HepG2 (cell line): ENCODE measurements around the gene BZW1. TPM values are rescaled to one million over a fixed set of nuclear protein-coding genes. Genes with fewer than 3 reads are reported as not detected.

ENCODE experiments used
- BCL3 ChIP-seq: sonication (generic); formaldehyde crosslinking; IDR thresholded peaks from 2 replicates; pipeline ENCODE4 v1.5.1; 2020; ENCODE audit warnings: mild to moderate bottlenecking, missing genetic modification reagents, moderate library complexity
- BRF2 ChIP-seq: sonication (generic); formaldehyde crosslinking; IDR thresholded peaks from 2 replicates; pipeline ENCODE4 v1.8.1; 2022; ENCODE audit warnings: mild to moderate bottlenecking, missing genetic modification reagents
- ELF4 ChIP-seq: sonication (generic); formaldehyde crosslinking; IDR thresholded peaks from 2 replicates; pipeline ENCODE4 v1.5.0; 2020; ENCODE audit warnings: missing genetic modification reagents, mild to moderate bottlenecking, moderate library complexity, borderline replicate concordance
- JUNB ChIP-seq: sonication (generic); formaldehyde crosslinking; IDR thresholded peaks from 2 replicates; pipeline ENCODE4 v1.8.0; 2022; ENCODE audit warnings: missing genetic modification reagents, mild to moderate bottlenecking, borderline replicate concordance
- KDM5A ChIP-seq: fragments of 200-600 bp; sonication (generic); IDR thresholded peaks from 2 replicates; pipeline ENCODE4 v1.7.0; 2018; ENCODE audit warnings: antibody characterized with exemption, mild to moderate bottlenecking, low read length, borderline replicate concordance
- MEIS1 ChIP-seq: sonication (generic); formaldehyde crosslinking; IDR thresholded peaks from 2 replicates; pipeline ENCODE4 v1.9.0; 2021; ENCODE audit warnings: mild to moderate bottlenecking, missing genetic modification reagents, moderate library complexity, borderline replicate concordance
- MIXL1 ChIP-seq: IDR thresholded peaks from 2 replicates; pipeline ENCODE4 v1.6.1; 2016
- NFIC ChIP-seq: IDR thresholded peaks from 2 replicates; pipeline ENCODE4 v1.6.1; 2012; ENCODE audit warnings: mild to moderate bottlenecking, low read length, inconsistent platforms
- NONO ChIP-seq, 2 experiments: fragments of 450-650 bp in 1 of 2; sonication (generic) in 1 of 2; formaldehyde crosslinking in 1 of 2; IDR thresholded peaks in 1 of 2; conservative IDR thresholded peaks in 1 of 2; 2 replicates each; pipeline versions ENCODE4 v1.6.1 to v1.8.0; 2017 to 2022; ENCODE audit warnings: mild to moderate bottlenecking in 1 of 2, missing genetic modification reagents in 1 of 2, moderate library complexity in 1 of 2
- NR0B2 ChIP-seq: sonication (generic); formaldehyde crosslinking; IDR thresholded peaks from 2 replicates; pipeline ENCODE4 v1.4.0; 2020; ENCODE audit warnings: mild to moderate bottlenecking, missing genetic modification reagents
- RNF2 ChIP-seq: fragments of 450-650 bp; conservative IDR thresholded peaks from 2 replicates; pipeline ENCODE4 v1.6.1; 2016; ENCODE audit warnings: low read depth
- RORA ChIP-seq: sonication (generic); formaldehyde crosslinking; IDR thresholded peaks from 2 replicates; pipeline ENCODE4 v1.5.0; 2020; ENCODE audit warnings: mild to moderate bottlenecking, missing genetic modification reagents, moderate library complexity
- SIX4 ChIP-seq: sonication (generic); formaldehyde crosslinking; IDR thresholded peaks from 2 replicates; pipeline ENCODE4 v1.4.0; 2020; ENCODE audit warnings: missing genetic modification reagents
- ZBTB8A ChIP-seq: sonication (generic); formaldehyde crosslinking; IDR thresholded peaks from 2 replicates; pipeline ENCODE4 v1.4.0; 2020; ENCODE audit warnings: mild to moderate bottlenecking, low read depth, missing genetic modification reagents, borderline replicate concordance
- ZFYVE20 ChIP-seq: sonication (generic); formaldehyde crosslinking; IDR thresholded peaks from 2 replicates; pipeline ENCODE4 v1.8.0; 2023; ENCODE audit warnings: low read depth, mild to moderate bottlenecking, moderate library complexity, missing genetic modification reagents, borderline replicate concordance
- ZMYM2 ChIP-seq: sonication (generic); formaldehyde crosslinking; IDR thresholded peaks from 2 replicates; pipeline ENCODE4 v1.8.0; 2022; ENCODE audit warnings: mild to moderate bottlenecking, missing genetic modification reagents
- ZNF136 ChIP-seq: sonication (generic); formaldehyde crosslinking; IDR thresholded peaks from 2 replicates; pipeline ENCODE4 v1.8.1; 2022; ENCODE audit warnings: low read depth, mild to moderate bottlenecking, moderate library complexity, missing genetic modification reagents
- ZNF329 ChIP-seq: sonication (generic); formaldehyde crosslinking; IDR thresholded peaks from 2 replicates; pipeline ENCODE4 v1.9.0; 2021; ENCODE audit warnings: low read depth, mild to moderate bottlenecking, missing genetic modification reagents
- ZNF33A ChIP-seq: sonication (generic); formaldehyde crosslinking; IDR thresholded peaks from 2 replicates; pipeline ENCODE4 v1.5.1; 2020; ENCODE audit warnings: missing genetic modification reagents, mild to moderate bottlenecking, moderate library complexity, borderline replicate concordance
- ZNF512B ChIP-seq: sonication (generic); formaldehyde crosslinking; IDR thresholded peaks from 2 replicates; pipeline ENCODE4 v1.5.1; 2020; ENCODE audit warnings: missing genetic modification reagents, mild to moderate bottlenecking, borderline replicate concordance
- ZNF788 ChIP-seq: sonication (generic); formaldehyde crosslinking; IDR thresholded peaks from 2 replicates; pipeline ENCODE4 v1.5.0; 2020; ENCODE audit warnings: mild to moderate bottlenecking, missing genetic modification reagents, borderline replicate concordance
- ZNF891 ChIP-seq: sonication (generic); formaldehyde crosslinking; IDR thresholded peaks from 2 replicates; pipeline ENCODE4 v1.5.0; 2020; ENCODE audit warnings: mild to moderate bottlenecking, missing genetic modification reagents
- polyA plus RNA-seq, 8 experiments: library from polyadenylated mRNA; depleted of rRNA in 3 of 8; stranded (reverse) in 7 of 8; unstranded in 1 of 8; fragments of >200 nt; fragmentation: Illumina TruSeq in 4 of 8; extraction: Trizol in 4 of 8; gene quantifications; 2 replicates each; pipeline versions ENCODE4 v1.2.1 to v1.2.3, GENCODE V29; 2011 to 2016; ENCODE audit warnings: low read depth in 4 of 8, missing spikeins in 1 of 8, mixed read lengths in 1 of 8; ENCODE audit not compliant: insufficient read depth in 1 of 8
- total RNA-seq, 5 experiments: library from RNA; depleted of rRNA; stranded (reverse); fragments of >200 nt; fragmentation: Illumina TruSeq; extraction: Trizol; gene quantifications; 2 replicates each; pipeline ENCODE4 v1.2.3, GENCODE V29; 2016; ENCODE audit warnings: low read depth in 1 of 5

Gene BZW1
- total and polyA plus RNA-seq, 2 of the 13 experiments (the other 11 are each of a cell fraction or from before 2014, with no cell fraction given), result 106 to 384 TPM

- TF ChIP-seq ZNF891 (CRISPR knock-in tag) (peak; percentile 71), ZFYVE20 (CRISPR knock-in tag) (0 out of 2 replicates have a peak, but pooled peaks have one; percentile 34), NFIC (no peak), ZNF788 (CRISPR knock-in tag) (no peak; the same call in 1 of the 2 replicates), BCL3 (peak; percentile 71), ZNF33A (no peak), BRF2 (CRISPR knock-in tag) (peak; percentile 82; the same call in 1 of the 2 replicates), ZBTB8A (no peak), MEIS1 (CRISPR knock-in tag) (no peak), ELF4 (CRISPR knock-in tag) (no peak), ZNF136 (CRISPR knock-in tag) (no peak), KDM5A (no peak), RNF2 (peak; percentile 89), ZNF329 (CRISPR knock-in tag) (no peak), NONO (IDR thresholded peaks at IDR 0.05) (no peak), NONO (CRISPR knock-in tag; conservative IDR thresholded peaks at IDR 0.05) (0 out of 2 replicates have a peak, but pooled peaks have one; percentile 44), MIXL1 (CRISPR knock-in tag) (no peak), JUNB (CRISPR knock-in tag) (no peak; the same call in 1 of the 2 replicates), NR0B2 (CRISPR knock-in tag) (peak; percentile 39; the same call in 1 of the 2 replicates), ZMYM2 (CRISPR knock-in tag) (peak; percentile 71), RORA (no peak), ZNF512B (CRISPR knock-in tag) (peak; percentile 71; the same call in 1 of the 2 replicates), SIX4 (CRISPR knock-in tag) (no peak)
These were observed 32.6 kb downstream of the BZW1 start (continued) for GRCh38 chr2:200843993-200844948.
